A549 (cell line): ENCODE measurements around the gene EIF1B. TPM values are rescaled to one million over a fixed set of nuclear protein-coding genes. Genes with fewer than 3 reads are reported as not detected.

Experiments
- ATAC-seq, 2 experiments: fragments of 200-7000 bp in 1 of 2; fragments of >200 bp in 1 of 2; cut with Nextera tagmentation in 1 of 2; cut with Tn5 transposase in 1 of 2; 3 replicates each; pipeline versions ENCODE4 v1.8.0 to v1.9.1; 2018 to 2020; ENCODE audit warnings: mild to moderate bottlenecking in 1 of 2, moderate library complexity in 1 of 2
- CTCF ChIA-PET: fragments of 300-600 bp; sonication (Branson Sonifier 250); formaldehyde crosslinking; extraction: SDS; loops from one replicate; lab custom pipeline; 2021; ENCODE audit warnings: antibody characterized with exemption, inconsistent platforms; lab: Yijun Ruan, JAX
- POLR2A ChIA-PET: fragments of 350-600 bp; formaldehyde crosslinking; extraction: SDS; loops from one replicate; lab custom pipeline; 2021; ENCODE audit warnings: antibody characterized with exemption, inconsistent platforms; lab: Yijun Ruan, JAX
- DNase-seq, 2 experiments: peaks; one replicate each; pipeline versions ENCODE4 v3.0.0 to v3.0.0-alpha.2; 2011 to 2016; ENCODE audit warnings: low read depth in 1 of 2, low spot score in 1 of 2
- FAIRE-seq: peaks from 2 replicates; lab custom pipeline; 2011; peaks lifted over from hg19 to GRCh38; lab: Jason Lieb, UNC
- H3K27ac ChIP-seq, 2 experiments: fragments of >200 bp; sonication (Bioruptor Twin); formaldehyde crosslinking; 3 replicates each; pipeline ENCODE4 v1.5.1; 2016 to 2017
- H3K4me1 ChIP-seq: fragments of >200 bp; sonication (Bioruptor Twin); formaldehyde crosslinking; 3 replicates; pipeline ENCODE4 v1.6.1; 2016
- H3K4me2 ChIP-seq: fragments of >200 bp; sonication (Bioruptor Twin); formaldehyde crosslinking; 3 replicates; pipeline ENCODE4 v1.6.1; 2016
- H3K4me3 ChIP-seq: fragments of >200 bp; sonication (Bioruptor Twin); formaldehyde crosslinking; 3 replicates; pipeline ENCODE4 v1.5.1; 2016
- H3K9me3 ChIP-seq: fragments of >200 bp; sonication (Bioruptor Twin); formaldehyde crosslinking; 3 replicates; pipeline ENCODE4 v1.6.1; 2016
- ATOH8 ChIP-seq: fragments of 250-450 bp; sonication (Bioruptor Pico); IDR thresholded peaks from 2 replicates; pipeline ENCODE4 v1.5.0; 2020; ENCODE audit warnings: low read depth, mild to moderate bottlenecking, moderate library complexity
- BCL3 ChIP-seq: fragments of >200 bp; sonication (Bioruptor Twin); formaldehyde crosslinking; IDR thresholded peaks from 3 replicates; pipeline ENCODE4 v1.6.1; 2016
- BHLHE40 ChIP-seq: IDR thresholded peaks from 2 replicates; pipeline ENCODE4 v1.6.1; 2012; ENCODE audit warnings: low read depth, low read length, inconsistent platforms
- CBX2 ChIP-seq: fragments of 200-600 bp; sonication (generic); IDR thresholded peaks from 2 replicates; pipeline ENCODE4 v1.6.1; 2016; ENCODE audit warnings: low read depth, mild to moderate bottlenecking, borderline replicate concordance
- CEBPB ChIP-seq, 2 experiments: fragments of >200 bp in 1 of 2; sonication (Bioruptor Twin) in 1 of 2; formaldehyde crosslinking in 1 of 2; IDR thresholded peaks; 2 replicates each; pipeline ENCODE4 v1.6.1; 2012 to 2016
- CHD4 ChIP-seq: fragments of 200-600 bp; sonication (generic); IDR thresholded peaks from 2 replicates; pipeline ENCODE4 v1.6.1; 2016; ENCODE audit warnings: antibody characterized with exemption, mild to moderate bottlenecking, borderline replicate concordance
- ELK1 ChIP-seq: fragments of 150-350 bp; IDR thresholded peaks from 2 replicates; pipeline ENCODE4 v1.6.1; 2014; ENCODE audit warnings: low read depth, mild to moderate bottlenecking, low read length
- EP300 ChIP-seq, 2 experiments: fragments of >200 bp; sonication (Bioruptor Twin); formaldehyde crosslinking; IDR thresholded peaks; 2 replicates in 1 of 2; 3 replicates in 1 of 2; pipeline ENCODE4 v1.6.1; 2016 to 2017
- ESRRA ChIP-seq: fragments of 150-350 bp; IDR thresholded peaks from 2 replicates; pipeline ENCODE4 v1.6.1; 2014; ENCODE audit warnings: mild to moderate bottlenecking, low read length, borderline replicate concordance
- FOSB ChIP-seq: fragments of 250-450 bp; sonication (Bioruptor Pico); IDR thresholded peaks from 2 replicates; pipeline ENCODE4 v1.5.0; 2020; ENCODE audit warnings: mild to moderate bottlenecking, moderate library complexity
- FOXS1 ChIP-seq: fragments of 250-450 bp; sonication (Bioruptor Pico); IDR thresholded peaks from 2 replicates; pipeline ENCODE4 v1.5.0; 2020; ENCODE audit warnings: mild to moderate bottlenecking, moderate library complexity
- GATA3 ChIP-seq: IDR thresholded peaks from 2 replicates; pipeline ENCODE4 v1.6.1; 2012; ENCODE audit warnings: borderline replicate concordance
- HEYL ChIP-seq: fragments of 250-450 bp; sonication (Bioruptor Pico); IDR thresholded peaks from 2 replicates; pipeline ENCODE4 v1.8.0; 2021; ENCODE audit warnings: mild to moderate bottlenecking, moderate library complexity
- HMGXB4 ChIP-seq: fragments of 250-450 bp; sonication (Bioruptor Pico); IDR thresholded peaks from 2 replicates; pipeline ENCODE4 v1.5.0; 2021; ENCODE audit warnings: mild to moderate bottlenecking, moderate library complexity, borderline replicate concordance
- HOXA7 ChIP-seq: fragments of 250-450 bp; sonication (Bioruptor Pico); IDR thresholded peaks from 2 replicates; pipeline ENCODE4 v1.5.0; 2020; ENCODE audit warnings: mild to moderate bottlenecking, moderate library complexity
- HOXB13 ChIP-seq: fragments of 250-450 bp; sonication (Bioruptor Pico); IDR thresholded peaks from 2 replicates; pipeline ENCODE4 v1.5.0; 2020; ENCODE audit warnings: low read depth, mild to moderate bottlenecking, moderate library complexity
- KDM1A ChIP-seq: fragments of 200-600 bp; sonication (generic); IDR thresholded peaks from 2 replicates; pipeline ENCODE4 v1.6.1; 2016; ENCODE audit warnings: low read depth, mild to moderate bottlenecking
- MAFK ChIP-seq: fragments of 450-650 bp; IDR thresholded peaks from 2 replicates; pipeline ENCODE4 v1.6.1; 2014; ENCODE audit not compliant: partially characterized antibody
- MAZ ChIP-seq: fragments of 150-350 bp; IDR thresholded peaks from 2 replicates; pipeline ENCODE4 v1.6.1; 2014; ENCODE audit warnings: antibody characterized with exemption, low read depth, low read length, borderline replicate concordance
- NFE2L2 ChIP-seq: fragments of 150-350 bp; conservative IDR thresholded peaks from 2 replicates; pipeline ENCODE4 v1.6.1; 2014; ENCODE audit warnings: low read length
- NR3C1 ChIP-seq: fragments of >200 bp; sonication (Bioruptor Twin); formaldehyde crosslinking; IDR thresholded peaks from 3 replicates; pipeline ENCODE4 v1.6.1; 2017
- RFX5 ChIP-seq: fragments of 450-650 bp; IDR thresholded peaks from 2 replicates; pipeline ENCODE4 v1.7.1; 2014; ENCODE audit warnings: antibody characterized with exemption, mild to moderate bottlenecking, moderate library complexity
- RNF2 ChIP-seq: fragments of 200-600 bp; sonication (generic); IDR thresholded peaks from 2 replicates; pipeline ENCODE4 v1.6.1; 2016; ENCODE audit warnings: low read depth, mild to moderate bottlenecking, antibody characterized with exemption, moderate library complexity, borderline replicate concordance
- SREBF2 ChIP-seq: fragments of 450-650 bp; IDR thresholded peaks from 2 replicates; pipeline ENCODE4 v1.6.1; 2014; ENCODE audit warnings: mild to moderate bottlenecking, moderate library complexity
- ZC3H11A ChIP-seq: fragments of 450-650 bp; IDR thresholded peaks from 2 replicates; pipeline ENCODE4 v1.6.1; 2014; ENCODE audit warnings: antibody characterized with exemption, mild to moderate bottlenecking
- WGBS: methylation state at CpG from one replicate; pipeline ENCODE4 v1.1.6; 2017; ENCODE audit errors: missing lambda C conversion rate; 5-methylcytosine and 5-hydroxymethylcytosine counted together
- polyA plus RNA-seq, 4 experiments: library from polyadenylated mRNA; depleted of rRNA in 3 of 4; stranded (reverse); fragments of >200 nt; fragmentation: RNase III in 1 of 4; extraction: RNeasy Plus Mini Kit Qiagen cat#74134 plus additional on column Dnase treatment in 1 of 4; gene quantifications; 2 replicates in 3 of 4; 3 replicates in 1 of 4; pipeline ENCODE4 v1.2.3, GENCODE V29; 2011 to 2017

Gene EIF1B
- polyA plus RNA-seq, 2 of the 4 experiments (the other 2 are of a cell fraction) = 42.1 to 45.7 TPM

- Histone ChIP-seq H3K27ac (peak overlapping the region; percentile 60 to 76), H3K9me3 (no peaks in the 10 kb centered on the region), H3K4me1 (peaks cover 8% of the 10 kb centered on the region), H3K4me2 (peak overlapping the region; percentile 26; the same call in 1 of the 3 replicates), H3K4me3 (no peak overlapping the region)
- TF ChIP-seq BCL3 (no peak), HMGXB4 (CRISPR knock-in tag) (no peak), HEYL (CRISPR knock-in tag) (no peak), NR3C1 (no peak), GATA3 (no peak), RNF2 (no peak), BHLHE40 (no peak), NFE2L2 (peak; percentile 44; the same call in 1 of the 2 replicates), MAFK (peak; percentile 62), RFX5 (no peak)
- FAIRE-seq (no peak), ATAC-seq (no peak), DNase-seq (peak in 1 of 2 experiments; percentile 41)
- WGBS = 63% methylated on average over 3 of the region's 3 CpGs
- POLR2A ChIA-PET = no interaction called here
- CTCF ChIA-PET = interaction anchor here (1.1 kb wide), 1 partner anchor 9 kb away, joined by 3 read pairs; no protein-coding TSS in a partner anchor
Measured at GRCh38 chr3:40299721-40300335, 9.7 kb upstream of the EIF1B start.

- 54% methylated on average over 1 of the region's 1 CpG for WGBS
- POLR2A ChIA-PET = no interaction called here
- Histone ChIP-seq H3K27ac (no peak overlapping the region), H3K4me3 (no peak overlapping the region), H3K4me1 (peaks cover 8% of the 10 kb centered on the region), H3K9me3 (no peaks in the 10 kb centered on the region), H3K4me2 (no peak overlapping the region)
- no peak for DNase-seq
- no peak for ATAC-seq
- FAIRE-seq = no peak
- TF ChIP-seq ZC3H11A (no peak), HOXB13 (CRISPR knock-in tag) (no peak)
- CTCF ChIA-PET = no interaction called here
Measured at GRCh38 chr3:40302784-40303183, 6.7 kb upstream of the EIF1B start.

GRCh38 chr3:40304352-40304751, 5.2 kb upstream of the EIF1B start:
- 72% methylated on average over 2 of the region's 2 CpGs for WGBS
- H3K9me3 ChIP-seq = no peaks in the 10 kb centered on the region
- ATAC-seq = no peak
- no peak overlapping the region for H3K4me2 ChIP-seq
- H3K27ac ChIP-seq = no peak overlapping the region
- H3K4me1 ChIP-seq = peaks cover 8% of the 10 kb centered on the region
- no peak overlapping the region for H3K4me3 ChIP-seq
- ChIA-PET POLR2A (no interaction called here), CTCF (interaction anchor here (0.9 to 1.7 kb wide), 3 partner anchors 13 to 125 kb away, joined by 3 to 5 read pairs (median 3); no protein-coding TSS in a partner anchor)
- TF ChIP-seq CBX2 = no peak
- TF ChIP-seq HOXB13 (CRISPR knock-in tag) = no peak
- TF ChIP-seq MAZ = no peak
- TF ChIP-seq CHD4 = no peak
- TF ChIP-seq FOXS1 (CRISPR knock-in tag) = no peak
- no peak for TF ChIP-seq EP300 (IDR thresholded peaks at IDR 0.05)
- TF ChIP-seq SREBF2 = no peak
- TF ChIP-seq FOSB (CRISPR knock-in tag) = no peak
- no peak for TF ChIP-seq ELK1
- TF ChIP-seq ESRRA = no peak
- no peak for TF ChIP-seq RNF2
- no peak for TF ChIP-seq HOXA7
- no peak for TF ChIP-seq CEBPB (IDR thresholded peaks at IDR 0.05)
- no peak for TF ChIP-seq ATOH8 (CRISPR knock-in tag)
- no peak for TF ChIP-seq KDM1A
- FAIRE-seq = no peak
- DNase-seq = no peak
